Spleen (tissue), 11 donors: ENCODE results near the gene ARHGEF40. TPM values are rescaled to one million over a fixed set of nuclear protein-coding genes. Genes with fewer than 3 reads are reported as not detected.

ENCODE experiments used
- DNase-seq: peaks from one replicate; pipeline ENCODE4 v3.0.0-alpha.2; 2020
- H3K27ac ChIP-seq, 8 donors: fragments of 200-600 bp; sonication (generic) in 7 of 8; 1 replicate in 4 of 8; 2 replicates in 4 of 8; pipeline versions ENCODE4 v1.5.0 to v1.8.0; 2016 to 2021; ENCODE audit warnings: inconsistent platforms in 4 of 8, mild to moderate bottlenecking in 4 of 8, moderate library complexity in 1 of 8
- H3K27me3 ChIP-seq, 7 donors: fragments of 200-600 bp; sonication (generic) in 6 of 7; replicated peaks in 1 of 7; 1 replicate in 4 of 7; 2 replicates in 3 of 7; pipeline versions ENCODE4 v1.5.0 to v1.8.0; 2016 to 2021; ENCODE audit warnings: inconsistent platforms in 3 of 7, mild to moderate bottlenecking in 1 of 7
- H3K36me3 ChIP-seq, 6 donors: fragments of 200-600 bp; sonication (generic) in 5 of 6; 1 replicate in 4 of 6; 2 replicates in 2 of 6; pipeline versions ENCODE4 v1.5.0 to v1.8.0; 2016 to 2021; ENCODE audit warnings: inconsistent platforms in 2 of 6
- H3K4me1 ChIP-seq, 6 donors: fragments of 200-600 bp; sonication (generic) in 5 of 6; 1 replicate in 3 of 6; 2 replicates in 3 of 6; pipeline versions ENCODE4 v1.5.0 to v1.8.0; 2016 to 2021; ENCODE audit warnings: inconsistent platforms in 3 of 6
- H3K4me3 ChIP-seq, 8 donors: fragments of 200-600 bp; sonication (generic) in 7 of 8; 1 replicate in 4 of 8; 2 replicates in 4 of 8; pipeline versions ENCODE4 v1.5.0 to v1.8.0; 2016 to 2021; ENCODE audit warnings: inconsistent platforms in 4 of 8, mild to moderate bottlenecking in 4 of 8, moderate library complexity in 2 of 8
- H3K9me3 ChIP-seq, 8 donors: fragments of 200-600 bp; sonication (generic) in 7 of 8; 1 replicate in 4 of 8; 2 replicates in 4 of 8; pipeline versions ENCODE4 v1.5.0 to v1.8.0; 2016 to 2021; ENCODE audit warnings: inconsistent platforms in 4 of 8
- POLR2A ChIP-seq, 3 donors: fragments of 450-650 bp; IDR thresholded peaks; one replicate each; pipeline ENCODE4 v1.5.1; 2017; ENCODE audit warnings: antibody characterized with exemption in 3 of 3, mild to moderate bottlenecking in 1 of 3
- POLR2AphosphoS5 ChIP-seq, 3 donors: sonication (generic); formaldehyde crosslinking; IDR thresholded peaks; one replicate each; pipeline ENCODE4 v1.5.1; 2017; ENCODE audit warnings: antibody characterized with exemption in 3 of 3
- WGBS, 5 donors: extraction: QIAGEN DNeasy Blood & Tissue Kit in 3 of 5; methylation state at CpG; one replicate each; pipeline versions ENCODE4 v1.1.5 to v1.1.7; 2013 to 2018; 5-methylcytosine and 5-hydroxymethylcytosine counted together
- intact Hi-C: fragments of 100-400 bp; cut with DNase I; formaldehyde crosslinking; loops from one replicate; pipeline ENCODE4 v1.15.0; 2023; ENCODE audit warnings: low total_unique reads
- polyA plus RNA-seq, 3 donors: library from polyadenylated mRNA; stranded (reverse); fragments of 200-250 nt; gene quantifications; one replicate each; pipeline ENCODE4 v1.2.1, GENCODE V29; 2013
- total RNA-seq, 7 donors: library from RNA; depleted of rRNA in 3 of 7; stranded (reverse); fragments of >200 nt in 3 of 7; fragmentation: NEBNext Ultra II Directional in 4 of 7; extraction: Animal tissue kit (Norgen Biotek cat#: 25700) in 4 of 7; gene quantifications; one replicate each; pipeline versions ENCODE4 v1.1.0 to v1.2.1, GENCODE V29; 2016 to 2021
- TF ChIP-seq, protein P1 (sequence below), 11 experiments: fragments of 200-600 bp in 7 of 11; fragments of 450-650 bp in 4 of 11; sonication (generic) in 4 of 11; IDR thresholded peaks in 8 of 11; conservative IDR thresholded peaks in 3 of 11; 1 replicate in 7 of 11; 2 replicates in 4 of 11; pipeline versions ENCODE4 v1.4.0 to v1.8.0; 2016 to 2021; ENCODE audit warnings: antibody characterized with exemption in 11 of 11, inconsistent platforms in 4 of 11, mild to moderate bottlenecking in 1 of 11
- donor health status: healthy with polysubstance abuse.
- donor health status: DM: no; HTN: no; CAD: no; lungs with moderate emphysema.
- donor health status: DM: no; HTN: no; CAD: no.
- donor health status: Bipolar disorder and iron deficiency.
- donor health status: healthy.
- donor health status: DM: no; HTN: no; CAD: no.
- donor health status: DM: yes; HTN: yes; CAD: no.

ARHGEF40 gene
- total and polyA plus RNA-seq, 10 donors, result 9.8 to 151 (median 92.5) TPM

DNA sequence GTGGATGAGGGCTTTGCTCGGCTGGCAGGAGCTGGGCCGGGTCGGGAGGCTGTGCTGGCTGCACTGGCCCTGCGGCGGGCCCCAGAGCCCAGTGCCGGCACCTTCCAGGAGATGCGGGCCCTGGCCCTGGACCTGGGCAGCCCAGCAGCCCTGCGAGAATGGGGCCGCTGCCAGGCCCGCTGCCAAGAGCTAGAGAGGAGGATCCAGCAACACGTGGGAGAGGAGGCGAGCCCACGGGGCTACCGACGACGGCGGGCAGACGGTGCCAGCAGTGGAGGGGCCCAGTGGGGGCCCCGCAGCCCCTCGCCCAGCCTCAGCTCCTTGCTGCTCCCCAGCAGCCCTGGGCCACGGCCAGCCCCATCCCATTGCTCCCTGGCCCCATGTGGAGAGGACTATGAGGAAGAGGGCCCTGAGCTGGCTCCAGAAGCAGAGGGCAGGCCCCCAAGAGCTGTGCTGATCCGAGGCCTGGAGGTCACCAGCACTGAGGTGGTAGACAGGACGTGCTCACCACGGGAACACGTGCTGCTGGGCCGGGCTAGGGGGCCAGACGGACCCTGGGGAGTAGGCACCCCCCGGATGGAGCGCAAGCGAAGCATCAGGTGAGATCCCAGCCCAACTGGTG is 11.5 kb downstream of the ARHGEF40 start:
- intact Hi-C loops, result no loop called here
- Histone ChIP-seq H3K36me3 (peaks cover 0 to 100% (median 35%) of the 10 kb centered on the region in 6 donors), H3K4me1 (peaks cover 3 to 74% (median 43%) of the 10 kb centered on the region in 6 donors), H3K27ac (peak overlapping the region in 6 of 8 donors; percentile 20 to 51 (median 36)), H3K27me3 (no peaks in the 10 kb centered on the region), H3K4me3 (no peak overlapping the region), H3K9me3 (no peaks in the 10 kb centered on the region)
- 85 to 93% (median 85%) methylated on average over 5 to 30 of the region's 30 CpGs for WGBS, 5 donors
- TF ChIP-seq POLR2AphosphoS5 (IDR thresholded peaks at IDR 0.05) (peak in 1 of 3 donors; percentile 45), POLR2A (IDR thresholded peaks at IDR 0.05) (no peak)
- TF ChIP-seq, protein P1, sequence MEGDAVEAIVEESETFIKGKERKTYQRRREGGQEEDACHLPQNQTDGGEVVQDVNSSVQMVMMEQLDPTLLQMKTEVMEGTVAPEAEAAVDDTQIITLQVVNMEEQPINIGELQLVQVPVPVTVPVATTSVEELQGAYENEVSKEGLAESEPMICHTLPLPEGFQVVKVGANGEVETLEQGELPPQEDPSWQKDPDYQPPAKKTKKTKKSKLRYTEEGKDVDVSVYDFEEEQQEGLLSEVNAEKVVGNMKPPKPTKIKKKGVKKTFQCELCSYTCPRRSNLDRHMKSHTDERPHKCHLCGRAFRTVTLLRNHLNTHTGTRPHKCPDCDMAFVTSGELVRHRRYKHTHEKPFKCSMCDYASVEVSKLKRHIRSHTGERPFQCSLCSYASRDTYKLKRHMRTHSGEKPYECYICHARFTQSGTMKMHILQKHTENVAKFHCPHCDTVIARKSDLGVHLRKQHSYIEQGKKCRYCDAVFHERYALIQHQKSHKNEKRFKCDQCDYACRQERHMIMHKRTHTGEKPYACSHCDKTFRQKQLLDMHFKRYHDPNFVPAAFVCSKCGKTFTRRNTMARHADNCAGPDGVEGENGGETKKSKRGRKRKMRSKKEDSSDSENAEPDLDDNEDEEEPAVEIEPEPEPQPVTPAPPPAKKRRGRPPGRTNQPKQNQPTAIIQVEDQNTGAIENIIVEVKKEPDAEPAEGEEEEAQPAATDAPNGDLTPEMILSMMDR (IDR thresholded peaks at IDR 0.05 in 8 of 11, conservative IDR thresholded peaks at IDR 0.05 in 3 of 11), result no peak
- no peak for DNase-seq

DNA sequence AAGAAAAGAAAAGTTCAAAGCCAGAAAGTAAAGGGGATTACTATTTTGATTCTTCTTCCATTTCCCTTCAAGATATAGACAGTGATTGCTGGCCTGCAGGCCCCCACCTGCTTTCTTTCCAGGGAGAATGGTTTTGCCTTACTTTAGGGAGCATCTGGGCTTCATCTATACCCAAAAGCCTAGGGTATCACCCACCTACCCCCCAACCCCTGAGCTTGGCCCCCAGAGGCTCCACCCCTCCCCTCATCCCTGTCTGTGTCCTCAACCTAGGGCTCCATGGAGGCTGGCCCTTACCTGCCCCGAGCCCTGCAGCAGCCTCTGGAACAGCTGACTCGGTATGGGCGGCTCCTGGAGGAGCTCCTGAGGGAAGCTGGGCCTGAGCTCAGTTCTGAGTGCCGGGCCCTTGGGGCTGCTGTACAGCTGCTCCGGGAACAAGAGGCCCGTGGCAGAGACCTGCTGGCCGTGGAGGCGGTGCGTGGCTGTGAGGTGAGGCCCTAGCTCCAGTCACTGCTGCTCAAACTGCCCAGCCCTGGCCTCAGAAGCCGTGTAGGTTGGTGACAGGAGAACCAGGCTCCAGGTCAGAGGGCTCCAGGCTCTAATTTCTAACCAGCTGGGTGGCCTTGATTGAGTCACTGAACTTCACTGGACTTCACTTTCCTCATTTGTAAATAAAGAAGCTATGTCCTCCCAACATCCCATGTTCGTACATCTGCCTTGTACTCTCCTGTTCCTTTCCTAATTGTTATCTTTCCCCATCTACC is 13.6 kb downstream of the ARHGEF40 start:
- DNase-seq, result no peak
- no peak for TF ChIP-seq POLR2A (IDR thresholded peaks at IDR 0.05)
- TF ChIP-seq, protein P1 (IDR thresholded peaks at IDR 0.05 in 8 of 11, conservative IDR thresholded peaks at IDR 0.05 in 3 of 11), result no peak
- TF ChIP-seq POLR2AphosphoS5 (IDR thresholded peaks at IDR 0.05), result peak in 2 of 3 donors; percentile 22 to 28
- peaks cover 0 to 100% (median 32%) of the 10 kb centered on the region in 6 donors for H3K36me3 ChIP-seq
- H3K9me3 ChIP-seq, result no peaks in the 10 kb centered on the region
- H3K27me3 ChIP-seq, result no peaks in the 10 kb centered on the region
- H3K4me3 ChIP-seq, result no peak overlapping the region
- WGBS, 5 donors, result 72 to 92% (median 84%) methylated on average over 3 to 11 of the region's 11 CpGs
- peaks cover 3 to 74% (median 43%) of the 10 kb centered on the region in 6 donors for H3K4me1 ChIP-seq
- peak overlapping the region in 6 of 8 donors; percentile 61 to 89 (median 78) for H3K27ac ChIP-seq
- intact Hi-C loops, result no loop called here

DNA sequence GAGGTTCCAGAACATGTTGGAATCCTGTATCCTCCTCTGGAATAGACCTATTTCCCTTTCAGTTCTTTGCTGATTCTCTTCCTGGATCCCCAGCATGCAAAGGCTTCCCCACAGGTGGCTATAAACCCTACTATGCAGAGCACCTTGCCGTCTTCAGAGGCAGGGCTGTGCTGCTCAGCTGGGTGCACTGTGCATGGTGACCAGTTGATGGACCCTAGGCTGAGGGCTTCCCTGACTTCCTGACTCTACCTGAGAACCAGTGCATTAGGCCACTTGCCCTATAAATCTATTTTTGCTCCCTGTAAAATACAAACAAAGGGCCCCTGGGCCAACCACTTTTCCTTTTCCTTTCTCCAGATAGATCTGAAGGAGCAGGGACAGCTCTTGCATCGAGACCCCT is 14.3 kb downstream of the ARHGEF40 start:
- Histone ChIP-seq H3K27ac (peak overlapping the region in 7 of 8 donors; percentile 61 to 89 (median 76)), H3K27me3 (no peaks in the 10 kb centered on the region), H3K36me3 (peaks cover 0 to 100% (median 26%) of the 10 kb centered on the region in 6 donors), H3K4me3 (peak overlapping the region in 1 of 8 donors; percentile 51), H3K9me3 (no peaks in the 10 kb centered on the region), H3K4me1 (peaks cover 3 to 69% (median 39%) of the 10 kb centered on the region in 6 donors)
- DNase-seq, result no peak
- TF ChIP-seq POLR2A (IDR thresholded peaks at IDR 0.05) (no peak), POLR2AphosphoS5 (IDR thresholded peaks at IDR 0.05) (no peak)
- TF ChIP-seq, protein P1 (IDR thresholded peaks at IDR 0.05 in 8 of 11, conservative IDR thresholded peaks at IDR 0.05 in 3 of 11), result no peak
- 75 to 85% (median 79%) methylated on average over 2 of the region's 2 CpGs for WGBS, 5 donors
- intact Hi-C loops, result no loop called here
